ENCODE data around the gene BATF3.

BATF3 gene

DNA sequence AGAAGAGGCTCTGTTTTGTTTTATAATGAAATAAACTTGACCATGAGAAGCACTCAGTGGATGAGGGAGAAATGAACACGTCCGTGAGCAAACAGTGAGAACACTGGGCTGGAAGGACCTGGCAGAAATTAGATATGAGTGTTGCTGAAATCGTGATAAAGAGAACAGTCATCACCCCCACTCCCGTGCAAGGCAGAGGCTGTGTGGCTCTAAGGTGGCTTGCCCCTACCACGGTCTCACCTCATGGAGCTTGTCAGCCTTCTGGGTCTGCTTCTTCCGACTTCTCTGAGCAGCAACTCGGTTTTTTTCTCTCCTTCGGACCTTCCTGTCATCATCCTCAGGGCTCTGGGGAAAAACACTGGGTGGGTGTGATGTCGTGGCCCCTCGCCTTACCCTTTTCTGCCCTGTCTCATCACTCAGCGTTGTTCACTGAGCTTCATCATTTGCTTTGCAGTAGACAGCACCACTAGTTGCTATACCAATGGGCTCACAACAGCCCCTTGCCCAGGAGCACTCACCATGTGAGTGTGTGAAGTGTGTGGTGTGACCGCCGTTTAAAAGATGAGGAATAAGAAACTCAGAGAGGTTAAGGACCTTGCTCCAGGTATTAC is 2.8 kb downstream of the BATF3 start:
- Mint-ChIP-seq H3K4me3 (peak overlapping the region; percentile 27), H3K4me1 (ENCODE audit: low read depth) (peaks cover 33% of the 10 kb centered on the region), H3K27ac (no peak overlapping the region), H3K27me3 (ENCODE audit: low read depth) (peaks cover 36% of the 10 kb centered on the region), H3K36me3 (ENCODE audit: low read depth) (peaks cover 20% of the 10 kb centered on the region), H3K9me3 (no peaks in the 10 kb centered on the region)

- Mint-ChIP-seq H3K4me1 (ENCODE audit: low read depth) (peaks cover 16% of the 10 kb centered on the region), H3K4me3 (no peak overlapping the region), H3K36me3 (ENCODE audit: low read depth) (peaks cover 20% of the 10 kb centered on the region), H3K27ac (no peak overlapping the region), H3K9me3 (no peaks in the 10 kb centered on the region), H3K27me3 (ENCODE audit: low read depth) (peaks cover 15% of the 10 kb centered on the region)
Observed at GRCh38 chr1:212692774-212693644, 6.6 kb downstream of the BATF3 start.

DNA sequence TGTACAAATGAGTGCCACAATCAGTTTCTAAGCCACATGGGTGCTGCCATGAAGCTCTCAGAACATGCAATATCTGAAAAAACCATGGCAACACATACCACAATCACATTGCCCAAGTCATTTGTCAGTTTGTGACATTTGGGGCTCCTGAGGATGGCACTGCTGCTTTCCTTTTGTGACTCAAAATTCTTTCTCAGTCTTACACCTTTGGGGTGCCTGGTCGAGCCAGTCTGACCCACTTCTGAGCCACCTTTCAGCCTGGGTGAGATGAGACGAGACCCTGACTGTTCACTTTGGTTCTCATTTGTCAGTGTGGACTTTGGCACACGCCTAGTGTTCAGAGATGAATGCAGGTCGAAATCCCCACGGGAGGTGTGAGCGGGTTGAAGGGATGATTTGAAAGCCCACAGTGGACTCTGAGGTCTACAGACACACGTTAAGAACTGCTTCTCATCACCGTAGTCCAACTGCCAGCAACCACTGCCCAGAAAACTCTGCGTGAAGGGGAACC is 8.0 kb downstream of the BATF3 start:
- Mint-ChIP-seq H3K36me3 (ENCODE audit: low read depth) (peaks cover 12% of the 10 kb centered on the region), H3K27me3 (ENCODE audit: low read depth) (peaks cover 8% of the 10 kb centered on the region), H3K27ac (peak overlapping the region; percentile 12), H3K4me3 (no peak overlapping the region), H3K4me1 (ENCODE audit: low read depth) (peaks cover 10% of the 10 kb centered on the region), H3K9me3 (no peaks in the 10 kb centered on the region)

DNA sequence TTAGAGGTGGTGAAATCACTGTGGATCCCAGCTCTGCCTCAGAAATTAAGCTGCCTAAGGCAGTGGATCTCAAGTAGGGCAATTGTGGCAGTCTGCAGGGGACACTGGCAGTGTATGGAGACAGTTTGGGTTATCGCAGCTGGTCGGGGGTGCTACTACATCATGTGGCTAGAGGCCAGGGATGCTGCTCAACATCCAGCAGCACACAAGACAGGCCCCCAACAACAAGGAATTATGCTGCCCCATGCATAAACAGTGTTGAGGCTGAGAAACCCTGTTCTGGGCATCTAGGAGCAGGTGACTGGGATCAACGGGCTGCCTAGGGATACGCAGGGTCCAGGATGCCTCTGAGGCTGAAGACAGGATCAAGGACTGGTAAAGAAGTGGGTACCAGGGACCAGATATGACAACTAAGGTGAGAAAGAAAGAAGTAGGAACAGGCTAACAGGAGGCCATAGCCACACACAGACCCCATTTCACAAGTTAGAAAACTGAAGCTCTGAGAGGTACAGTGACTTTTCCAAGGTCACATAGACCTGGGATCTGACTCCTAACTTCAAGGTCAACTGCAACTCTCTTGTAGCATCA is 8.7 kb downstream of the BATF3 start:
- Mint-ChIP-seq H3K36me3 (ENCODE audit: low read depth) (peaks cover 9% of the 10 kb centered on the region), H3K27me3 (ENCODE audit: low read depth) (peaks cover 2% of the 10 kb centered on the region), H3K9me3 (no peaks in the 10 kb centered on the region), H3K4me3 (no peak overlapping the region), H3K4me1 (ENCODE audit: low read depth) (peaks cover 7% of the 10 kb centered on the region), H3K27ac (peak overlapping the region; percentile 12)

GRCh38 chr1:212689758-212690529 is 9.7 kb downstream of the BATF3 start:
- no peaks in the 10 kb centered on the region for H3K27me3 Mint-ChIP-seq (ENCODE audit: low read depth)
- H3K27ac Mint-ChIP-seq, result no peak overlapping the region
- H3K4me3 Mint-ChIP-seq, result no peak overlapping the region
- peaks cover 7% of the 10 kb centered on the region for H3K4me1 Mint-ChIP-seq (ENCODE audit: low read depth)
- no peaks in the 10 kb centered on the region for H3K9me3 Mint-ChIP-seq
- peaks cover 10% of the 10 kb centered on the region for H3K36me3 Mint-ChIP-seq (ENCODE audit: low read depth)

DNA sequence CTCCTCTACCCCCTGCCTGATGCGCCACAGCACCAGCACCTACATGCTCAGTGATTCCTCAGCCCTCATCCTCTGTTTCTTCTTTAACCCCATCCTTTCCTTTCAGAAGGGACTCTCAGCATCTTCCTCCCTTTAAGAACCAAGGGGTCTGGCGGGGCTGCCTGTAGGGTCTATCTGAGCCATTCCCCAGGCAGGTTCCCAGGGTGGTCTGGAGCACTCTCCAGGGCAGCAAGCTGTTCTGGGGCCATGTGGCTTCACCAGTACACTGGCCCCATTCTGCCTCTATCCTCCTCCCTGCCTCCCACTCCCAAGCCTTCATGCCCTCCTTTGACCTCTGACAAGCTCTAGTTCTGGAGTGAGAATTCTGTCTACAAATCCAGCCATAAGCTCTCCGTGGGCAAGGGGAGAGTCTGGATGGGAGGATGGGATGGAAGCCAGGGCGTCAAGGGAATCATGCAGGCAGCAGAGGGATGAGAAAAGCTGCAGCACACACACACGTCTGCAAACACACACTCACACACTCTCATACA is 10.4 kb downstream of the BATF3 start:
- Mint-ChIP-seq H3K9me3 (no peaks in the 10 kb centered on the region), H3K36me3 (ENCODE audit: low read depth) (peaks cover 10% of the 10 kb centered on the region), H3K4me3 (no peak overlapping the region), H3K27me3 (ENCODE audit: low read depth) (no peaks in the 10 kb centered on the region), H3K4me1 (ENCODE audit: low read depth) (peaks cover 7% of the 10 kb centered on the region), H3K27ac (no peak overlapping the region)

GRCh38 chr1:212688341-212689047 is 11.1 kb downstream of the BATF3 start:
- H3K27ac Mint-ChIP-seq, result no peak overlapping the region
- H3K9me3 Mint-ChIP-seq, result no peaks in the 10 kb centered on the region
- H3K27me3 Mint-ChIP-seq (ENCODE audit: low read depth), result no peaks in the 10 kb centered on the region
- H3K4me3 Mint-ChIP-seq, result no peak overlapping the region
- H3K4me1 Mint-ChIP-seq (ENCODE audit: low read depth), result peaks cover 15% of the 10 kb centered on the region
- peaks cover 14% of the 10 kb centered on the region for H3K36me3 Mint-ChIP-seq (ENCODE audit: low read depth)

- Mint-ChIP-seq H3K27me3 (ENCODE audit: low read depth) (no peaks in the 10 kb centered on the region), H3K36me3 (ENCODE audit: low read depth) (peaks cover 14% of the 10 kb centered on the region), H3K4me3 (no peak overlapping the region), H3K9me3 (no peaks in the 10 kb centered on the region), H3K27ac (no peak overlapping the region), H3K4me1 (ENCODE audit: low read depth) (peaks cover 22% of the 10 kb centered on the region)
Observed at GRCh38 chr1:212687811-212688210, 11.8 kb downstream of the BATF3 start.

DNA sequence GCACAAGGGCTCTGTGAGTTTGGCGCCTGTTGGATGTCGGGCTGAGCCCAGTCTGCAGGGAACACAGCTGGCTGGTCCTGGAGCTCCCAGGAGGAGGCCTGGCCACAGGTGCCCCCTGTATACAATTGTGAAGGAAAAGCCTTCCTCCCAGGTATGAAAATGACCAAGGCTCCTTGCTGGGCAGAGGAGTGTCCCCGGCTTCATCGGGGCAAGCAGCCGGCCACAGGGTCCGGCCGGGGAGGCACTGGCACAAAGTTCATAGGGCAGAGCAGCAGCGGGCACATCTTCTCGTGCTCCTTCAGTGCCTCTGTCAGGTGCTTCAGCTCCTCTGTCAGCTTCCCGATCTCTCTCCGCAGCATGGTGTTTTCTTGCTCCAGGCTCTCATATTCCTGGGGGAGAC is 13.0 kb downstream of the BATF3 start:
- Mint-ChIP-seq H3K9me3 (no peaks in the 10 kb centered on the region), H3K27me3 (ENCODE audit: low read depth) (no peaks in the 10 kb centered on the region), H3K27ac (no peak overlapping the region), H3K4me3 (no peak overlapping the region), H3K36me3 (ENCODE audit: low read depth) (peaks cover 11% of the 10 kb centered on the region), H3K4me1 (ENCODE audit: low read depth) (peaks cover 26% of the 10 kb centered on the region)

DNA sequence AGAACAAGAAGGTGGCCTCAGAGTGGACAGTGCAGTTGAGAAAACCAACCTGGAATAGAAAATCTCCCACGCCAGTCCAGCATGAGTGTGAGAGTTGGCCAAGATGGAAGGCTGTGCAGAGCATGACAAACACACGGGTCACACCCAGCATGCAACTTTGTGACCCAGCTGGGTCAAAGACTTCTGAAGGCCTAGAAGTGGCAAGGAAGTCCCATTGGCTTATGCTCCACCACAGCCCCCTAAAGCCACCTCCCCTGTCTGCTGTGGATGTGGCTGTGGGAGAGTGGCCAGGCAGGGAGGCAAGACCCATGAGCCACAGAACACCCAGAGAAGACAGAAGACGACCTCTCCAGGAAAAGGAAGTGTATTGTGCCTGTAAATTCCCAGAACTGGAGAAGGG is 13.6 kb downstream of the BATF3 start:
- Mint-ChIP-seq H3K4me3 (no peak overlapping the region), H3K4me1 (ENCODE audit: low read depth) (peaks cover 27% of the 10 kb centered on the region), H3K9me3 (no peaks in the 10 kb centered on the region), H3K36me3 (ENCODE audit: low read depth) (peaks cover 11% of the 10 kb centered on the region), H3K27me3 (ENCODE audit: low read depth) (no peaks in the 10 kb centered on the region), H3K27ac (no peak overlapping the region)

DNA sequence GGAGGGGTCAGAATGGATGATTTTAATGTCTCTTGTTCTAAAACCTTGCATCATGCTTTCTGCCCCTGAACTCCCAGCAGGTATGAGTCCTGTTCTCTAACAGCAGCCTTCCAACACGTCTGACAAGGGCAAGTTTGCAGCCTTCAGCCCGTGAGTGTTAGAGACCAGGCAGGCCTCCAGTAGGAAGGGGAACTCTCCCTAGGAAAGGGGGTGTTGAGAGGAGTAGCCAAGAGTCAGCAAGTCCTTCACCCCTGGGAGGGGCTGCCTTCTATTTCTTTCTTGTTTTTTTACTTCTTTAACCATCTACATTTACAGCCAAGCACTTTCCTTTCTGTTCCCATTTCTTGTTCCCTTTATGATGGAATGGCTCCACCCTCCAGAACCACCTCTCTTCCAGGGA is 14.2 kb downstream of the BATF3 start:
- H3K4me3 Mint-ChIP-seq, result no peak overlapping the region

DNA sequence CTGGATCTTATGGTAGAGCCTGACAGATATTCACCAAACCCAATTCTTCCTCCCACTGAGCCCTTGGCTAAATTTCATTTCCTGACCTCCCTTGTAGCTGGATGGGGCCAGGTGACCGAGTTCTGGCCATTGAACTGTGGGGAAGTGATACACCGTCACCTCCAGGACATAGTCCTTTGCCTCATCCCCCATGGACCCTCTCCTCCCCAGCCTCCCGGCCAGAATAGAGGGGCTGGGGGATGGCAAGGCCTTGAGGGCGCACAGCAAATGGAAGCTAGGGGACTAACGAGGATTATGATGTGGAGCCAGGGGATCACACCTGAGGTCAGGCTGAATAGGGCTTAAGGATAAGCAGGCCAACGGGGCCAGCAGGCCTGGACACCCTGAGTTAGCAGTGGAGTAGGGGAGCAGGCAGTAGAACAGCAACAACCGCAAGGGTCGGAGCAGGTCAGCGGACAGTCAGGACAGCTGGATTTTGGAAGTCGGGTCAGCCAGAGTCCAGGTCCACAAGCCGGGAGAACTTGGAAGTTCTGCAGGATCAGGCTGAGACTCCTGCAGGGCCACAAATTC is 15.0 kb downstream of the BATF3 start:
- H3K9me3 Mint-ChIP-seq, result no peaks in the 10 kb centered on the region
- peaks cover 34% of the 10 kb centered on the region for H3K4me1 Mint-ChIP-seq (ENCODE audit: low read depth)
- H3K4me3 Mint-ChIP-seq, result no peak overlapping the region
- no peak overlapping the region for H3K27ac Mint-ChIP-seq
- H3K27me3 Mint-ChIP-seq (ENCODE audit: low read depth), result no peaks in the 10 kb centered on the region
- peaks cover 11% of the 10 kb centered on the region for H3K36me3 Mint-ChIP-seq (ENCODE audit: low read depth)

More for the DNA sequence above, 14.2 kb downstream of the BATF3 start:
- Mint-ChIP-seq H3K4me1 (ENCODE audit: low read depth) (peaks cover 31% of the 10 kb centered on the region), H3K27ac (peak overlapping the region; percentile 47), H3K27me3 (ENCODE audit: low read depth) (no peaks in the 10 kb centered on the region), H3K9me3 (no peaks in the 10 kb centered on the region), H3K36me3 (ENCODE audit: low read depth) (peaks cover 11% of the 10 kb centered on the region)

- peaks cover 39% of the 10 kb centered on the region for H3K4me1 Mint-ChIP-seq (ENCODE audit: low read depth)
- peak overlapping the region; percentile 1 for H3K4me3 Mint-ChIP-seq
- H3K36me3 Mint-ChIP-seq (ENCODE audit: low read depth), result peaks cover 11% of the 10 kb centered on the region
- peak overlapping the region; percentile 0 for H3K27ac Mint-ChIP-seq
- H3K27me3 Mint-ChIP-seq (ENCODE audit: low read depth), result no peaks in the 10 kb centered on the region
- no peaks in the 10 kb centered on the region for H3K9me3 Mint-ChIP-seq
Observed at GRCh38 chr1:212684076-212684475, 15.6 kb downstream of the BATF3 start.

Data from T-helper 1 cell treated with Interleukin-12 subunit alpha and Interleukin-12 subunit beta and Interleukin-4 antibody, amounts not matched to agents 30 μg/mL and 1 μg/mL, for 36 hours (primary cell).